PC-3 (cell line): ENCODE measurements around the gene KHK. TPM values are rescaled to one million over a fixed set of nuclear protein-coding genes. Genes with fewer than 3 reads are reported as not detected.

Source experiments
- ATAC-seq: fragments of 200-7000 bp; cut with Tn5 transposase; 2 replicates; pipeline ENCODE4 v1.9.1; 2020; ENCODE audit warnings: mild to moderate bottlenecking, moderate library complexity
- BruUV-seq: library from RNA; stranded (reverse); fragments of 400-500 nt; replicated peaks from 2 replicates; lab custom pipeline; 2021; lab: Mats Ljungman, UMichigan
- CTCF ChIA-PET: fragments of 300-600 bp; sonication (Branson Sonifier 250); formaldehyde crosslinking; loops from one replicate; lab custom pipeline; 2022; ENCODE audit warnings: antibody characterized with exemption; lab: Charles Lee
- POLR2A ChIA-PET: fragments of 300-600 bp; sonication (Branson Sonifier 250); formaldehyde crosslinking; loops from one replicate; lab custom pipeline; 2022; ENCODE audit warnings: antibody characterized with exemption; ENCODE audit not compliant: unreplicated experiment; lab: Charles Lee
- DNase-seq: peaks from one replicate; pipeline ENCODE4 v3.0.0-alpha.2; 2015
- H2AFZ ChIP-seq: fragments of 300-600 bp; sonication (generic); 2 replicates; pipeline ENCODE4 v1.6.0; 2016; ENCODE audit warnings: antibody characterized with exemption, low read length
- H3F3A ChIP-seq: fragments of 300-600 bp; sonication (generic); one replicate; pipeline ENCODE4 v1.6.0; 2017; ENCODE audit warnings: antibody characterized with exemption, low read length, control low read depth, mild to moderate bottlenecking; ENCODE audit not compliant: unreplicated experiment
- H3K27ac ChIP-seq: fragments of 300-600 bp; sonication (generic); 2 replicates; pipeline ENCODE4 v1.5.1; 2016; ENCODE audit warnings: mild to moderate bottlenecking, low read length
- H3K27me3 ChIP-seq: fragments of 300-600 bp; sonication (generic); 2 replicates; pipeline ENCODE4 v1.6.1; 2016; ENCODE audit warnings: low read length, mixed read lengths
- H3K36me3 ChIP-seq: fragments of 300-600 bp; sonication (generic); 2 replicates; pipeline ENCODE4 v1.6.1; 2016; ENCODE audit warnings: low read depth, mixed run types, low read length, mixed read lengths
- H3K4me1 ChIP-seq: fragments of 300-600 bp; sonication (generic); 2 replicates; pipeline ENCODE4 v1.5.1; 2016; ENCODE audit warnings: low read length; ENCODE audit not compliant: insufficient read depth
- H3K4me2 ChIP-seq: fragments of 300-600 bp; sonication (generic); 2 replicates; pipeline ENCODE4 v1.6.0; 2016; ENCODE audit warnings: low read length
- H3K4me3 ChIP-seq: fragments of 300-600 bp; sonication (generic); 2 replicates; pipeline ENCODE4 v1.5.1; 2016; ENCODE audit warnings: mild to moderate bottlenecking, low read length, mixed read lengths
- H3K79me2 ChIP-seq: fragments of 300-600 bp; sonication (generic); 2 replicates; pipeline ENCODE4 v1.6.1; 2017; ENCODE audit warnings: low read length, mixed read lengths
- H3K9ac ChIP-seq: fragments of 300-600 bp; sonication (generic); 2 replicates; pipeline ENCODE4 v1.6.0; 2016; ENCODE audit warnings: mild to moderate bottlenecking, low read length
- H3K9me2 ChIP-seq: fragments of 300-600 bp; sonication (generic); replicated peaks from 2 replicates; pipeline ENCODE4 v1.6.1; 2016; ENCODE audit warnings: mixed run types, low read length, mixed read lengths
- H3K9me3 ChIP-seq: fragments of 300-600 bp; sonication (generic); 2 replicates; pipeline ENCODE4 v1.6.1; 2016; ENCODE audit warnings: low read length, mixed read lengths
- H4K20me1 ChIP-seq: fragments of 300-600 bp; sonication (generic); 2 replicates; pipeline ENCODE4 v1.6.1; 2016; ENCODE audit warnings: low read length, mixed read lengths
- EZH2 ChIP-seq: fragments of 300-600 bp; sonication (generic); IDR thresholded peaks from one replicate; pipeline ENCODE4 v1.6.1; 2017; ENCODE audit warnings: antibody characterized with exemption, mild to moderate bottlenecking, low read length; ENCODE audit not compliant: unreplicated experiment
- EZH2phosphoT487 ChIP-seq: fragments of 300-600 bp; sonication (generic); IDR thresholded peaks from 2 replicates; pipeline ENCODE4 v1.6.1; 2018; ENCODE audit warnings: mild to moderate bottlenecking, antibody characterized with exemption, low read length, borderline replicate concordance
- intact Hi-C: fragments of 100-400 bp; cut with micrococcal nuclease; formaldehyde crosslinking; loops from 2 replicates; pipeline ENCODE4 v1.9.0; 2023
- total RNA-seq: library from RNA; depleted of rRNA; stranded (reverse); fragments of >200 nt; gene quantifications from 2 replicates; pipeline ENCODE4 v1.2.3, GENCODE V29; 2014; rRNA removed
- TF ChIP-seq, protein P1 (sequence below): fragments of 300-600 bp; sonication (generic); conservative IDR thresholded peaks from 2 replicates; pipeline ENCODE4 v1.5.1; 2017; ENCODE audit warnings: antibody characterized with exemption, low read depth, mild to moderate bottlenecking, low read length

The KHK gene
- total RNA-seq, 1 experiment from 2014 or later, result 11.0 TPM

DNA sequence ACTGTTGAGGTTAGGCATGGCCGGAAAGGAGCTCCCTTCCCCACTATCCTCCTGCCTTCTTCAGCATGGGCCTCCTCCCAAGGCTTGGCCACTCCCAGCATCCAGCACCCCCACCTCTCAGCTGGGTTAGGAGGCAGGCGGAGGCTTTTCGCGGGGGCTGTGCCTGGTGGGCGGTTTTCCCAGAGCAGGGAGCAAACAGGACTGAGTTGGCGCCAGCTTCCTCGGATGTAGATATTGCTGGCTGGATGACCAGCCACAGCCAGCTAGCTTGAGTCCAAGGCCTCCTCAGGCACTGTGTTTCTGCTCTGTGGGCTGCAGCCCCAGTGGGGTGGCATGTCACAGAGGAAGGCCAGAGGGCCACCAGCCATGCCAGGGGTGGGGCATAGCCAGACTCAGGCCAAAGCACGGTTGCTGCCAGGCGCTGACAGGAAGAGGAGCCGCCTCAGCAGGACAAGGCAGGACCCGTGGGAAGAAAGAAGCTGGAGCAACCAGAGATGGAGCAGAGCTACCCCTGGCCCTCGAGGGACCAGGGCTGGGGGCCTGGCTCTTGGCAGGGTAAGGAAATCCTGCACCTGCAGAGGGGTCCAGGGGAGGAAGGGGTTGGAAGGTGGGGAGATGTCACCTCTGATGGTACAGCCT lies 62.3 kb downstream of the KHK start, which contains the start of gene TCF23:
TSS of gene TCF23 (plus strand) at position 204 of the 639 bp plus-strand sequence. CDS start at position 334, 130 bp downstream.
- intact Hi-C loops, result no loop called here
- Histone ChIP-seq H3K4me1 (no peaks in the 10 kb centered on the region), H3K9me3 (no peaks in the 10 kb centered on the region), H2AFZ (no peak within 1 kb of the TSS), H3K9me2 (no peaks in the 10 kb centered on the region), H3K36me3 (no peaks in the 10 kb centered on the region), H3K27me3 (peaks cover under 1% of the 10 kb centered on the region; the same call in 1 of the 2 replicates), H3F3A (no peaks in the 10 kb centered on the region), H3K27ac (no peak within 1 kb of the TSS), H4K20me1 (no peaks in the 10 kb centered on the region), H3K79me2 (no peaks in the 10 kb centered on the region), H3K9ac (no peak within 1 kb of the TSS), H3K4me2 (no peak within 1 kb of the TSS), H3K4me3 (no peak within 1 kb of the TSS)
- no peak for DNase-seq
- TF ChIP-seq EZH2phosphoT487 (no peak), EZH2 (no peak)
- TF ChIP-seq, protein P1, sequence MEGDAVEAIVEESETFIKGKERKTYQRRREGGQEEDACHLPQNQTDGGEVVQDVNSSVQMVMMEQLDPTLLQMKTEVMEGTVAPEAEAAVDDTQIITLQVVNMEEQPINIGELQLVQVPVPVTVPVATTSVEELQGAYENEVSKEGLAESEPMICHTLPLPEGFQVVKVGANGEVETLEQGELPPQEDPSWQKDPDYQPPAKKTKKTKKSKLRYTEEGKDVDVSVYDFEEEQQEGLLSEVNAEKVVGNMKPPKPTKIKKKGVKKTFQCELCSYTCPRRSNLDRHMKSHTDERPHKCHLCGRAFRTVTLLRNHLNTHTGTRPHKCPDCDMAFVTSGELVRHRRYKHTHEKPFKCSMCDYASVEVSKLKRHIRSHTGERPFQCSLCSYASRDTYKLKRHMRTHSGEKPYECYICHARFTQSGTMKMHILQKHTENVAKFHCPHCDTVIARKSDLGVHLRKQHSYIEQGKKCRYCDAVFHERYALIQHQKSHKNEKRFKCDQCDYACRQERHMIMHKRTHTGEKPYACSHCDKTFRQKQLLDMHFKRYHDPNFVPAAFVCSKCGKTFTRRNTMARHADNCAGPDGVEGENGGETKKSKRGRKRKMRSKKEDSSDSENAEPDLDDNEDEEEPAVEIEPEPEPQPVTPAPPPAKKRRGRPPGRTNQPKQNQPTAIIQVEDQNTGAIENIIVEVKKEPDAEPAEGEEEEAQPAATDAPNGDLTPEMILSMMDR, result no peak
- no peak for ATAC-seq
- POLR2A ChIA-PET, result no interaction called here
- no TSS peak for BruUV-seq
- CTCF ChIA-PET, result no interaction called here

DNA sequence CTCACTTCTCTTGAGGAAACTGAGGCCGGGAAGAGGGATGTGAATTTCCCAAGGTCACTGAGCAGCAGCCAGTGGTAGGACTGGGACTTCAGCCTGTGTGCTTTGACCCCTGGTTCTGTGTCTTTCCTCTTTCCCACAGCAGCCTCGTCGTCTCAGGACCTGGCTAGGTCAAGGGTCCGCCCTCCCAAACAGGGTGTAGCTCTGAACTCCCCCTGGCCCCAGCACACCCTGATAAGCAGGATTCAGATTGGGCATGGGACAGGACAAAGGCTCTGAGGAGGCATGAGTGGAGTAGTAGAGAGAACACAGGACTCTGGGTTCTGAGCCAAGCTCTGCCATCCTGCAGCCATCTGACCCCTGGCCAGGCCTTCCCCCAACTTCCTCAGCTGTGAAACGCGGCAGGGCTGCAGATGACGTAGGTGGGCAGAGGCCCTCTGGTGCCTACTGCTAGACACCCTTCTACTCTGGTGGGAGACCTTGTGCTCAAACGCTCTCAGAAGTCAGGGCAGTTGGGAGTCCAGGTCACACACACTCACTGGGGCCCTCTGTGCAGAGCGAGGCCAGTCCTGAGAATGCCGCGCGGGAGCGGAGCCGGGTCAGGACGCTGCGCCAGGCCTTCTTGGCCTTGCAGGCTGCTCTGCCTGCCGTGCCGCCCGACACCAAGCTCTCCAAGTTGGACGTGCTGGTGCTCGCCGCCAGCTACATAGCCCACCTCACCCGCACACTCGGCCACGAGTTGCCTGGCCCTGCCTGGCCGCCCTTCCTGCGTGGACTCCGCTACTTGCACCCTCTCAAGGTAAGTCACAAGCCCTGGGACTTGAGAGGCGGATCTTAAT lies 63.2 kb downstream of the KHK start:
- CTCF ChIA-PET, result no interaction called here
- Histone ChIP-seq H3K27me3 (no peaks in the 10 kb centered on the region), H3K27ac (no peak overlapping the region), H3K9me3 (no peaks in the 10 kb centered on the region), H3K9me2 (no peaks in the 10 kb centered on the region), H4K20me1 (no peaks in the 10 kb centered on the region), H3K79me2 (no peaks in the 10 kb centered on the region), H2AFZ (no peak overlapping the region), H3K36me3 (no peaks in the 10 kb centered on the region), H3K4me2 (no peak overlapping the region), H3K4me3 (no peak overlapping the region), H3K4me1 (no peaks in the 10 kb centered on the region), H3F3A (no peaks in the 10 kb centered on the region), H3K9ac (no peak overlapping the region)
- TF ChIP-seq EZH2, result no peak
- TF ChIP-seq, protein P1, result no peak
- TF ChIP-seq EZH2phosphoT487, result no peak
- intact Hi-C loops, result no loop called here
- POLR2A ChIA-PET, result no interaction called here
- no peak for DNase-seq
- BruUV-seq, result no TSS peak
- ATAC-seq, result no peak

Other genes starting within 250 kb of the KHK start
- not detected in 2 replicates for gene DPYSL5, start 238.6 kb upstream of the KHK start, total RNA-seq
- gene MAPRE3, start 116.1 kb upstream of the KHK start, total RNA-seq, result 11.9 and 15.6 TPM in 2 replicates
- gene TMEM214, start 53.8 kb upstream of the KHK start, total RNA-seq, result 43.0 and 56.1 TPM in 2 replicates
- 14.1 and 19.2 TPM in 2 replicates for gene AGBL5, start 35.1 kb upstream of the KHK start, total RNA-seq
- gene OST4, start 15.1 kb upstream of the KHK start, total RNA-seq, result 244 and 258 TPM in 2 replicates
- gene EMILIN1, start 8.2 kb upstream of the KHK start, total RNA-seq, result 0.69 and 0.75 TPM in 2 replicates
- 18.7 and 22.6 TPM in 2 replicates for gene CGREF1, start 32.4 kb downstream of the KHK start, total RNA-seq
- 0.36 TPM in 1 of 2 replicates, not detected in the other for gene ABHD1, start 37.0 kb downstream of the KHK start, total RNA-seq
- gene PREB, start 47.9 kb downstream of the KHK start, total RNA-seq, result 85.6 and 103 TPM in 2 replicates
- not detected in 2 replicates for gene PRR30, start 52.6 kb downstream of the KHK start, total RNA-seq
- gene TCF23, start 62.2 kb downstream of the KHK start, total RNA-seq, result not detected in 2 replicates
- gene ATRAID, start 125.3 kb downstream of the KHK start, total RNA-seq, result 111 and 130 TPM in 2 replicates
- gene SLC5A6, start 125.5 kb downstream of the KHK start, total RNA-seq, result 46.0 and 48.1 TPM in 2 replicates
- 85.9 and 121 TPM in 2 replicates for gene CAD, start 130.6 kb downstream of the KHK start, total RNA-seq
- 0.36 TPM in 1 of 2 replicates, not detected in the other for gene SLC30A3, start 176.3 kb downstream of the KHK start, total RNA-seq
- not detected in 2 replicates for gene DNAJC5G, start 188.7 kb downstream of the KHK start, total RNA-seq
- gene TRIM54, start 195.7 kb downstream of the KHK start, total RNA-seq, result 0.51 and 1.6 TPM in 2 replicates
- gene UCN, start 221.7 kb downstream of the KHK start, total RNA-seq, result 0.52 and 3.6 TPM in 2 replicates
- 41.8 and 59.2 TPM in 2 replicates for gene MPV17, start 236.3 kb downstream of the KHK start, total RNA-seq